ENCODE results near the gene RFFL. TPM values are rescaled to one million over a fixed set of nuclear protein-coding genes. Genes with fewer than 3 reads are reported as not detected.
"Not testable (repeated sequence)": the region's sequence is repeated elsewhere in the genome, so short reads cannot be mapped to it uniquely, and the experiment has no call there.

The RFFL gene
- total RNA-seq, 3 donors from 2014 or later: 45.2 to 69.1 (median 64.1) TPM

DNA sequence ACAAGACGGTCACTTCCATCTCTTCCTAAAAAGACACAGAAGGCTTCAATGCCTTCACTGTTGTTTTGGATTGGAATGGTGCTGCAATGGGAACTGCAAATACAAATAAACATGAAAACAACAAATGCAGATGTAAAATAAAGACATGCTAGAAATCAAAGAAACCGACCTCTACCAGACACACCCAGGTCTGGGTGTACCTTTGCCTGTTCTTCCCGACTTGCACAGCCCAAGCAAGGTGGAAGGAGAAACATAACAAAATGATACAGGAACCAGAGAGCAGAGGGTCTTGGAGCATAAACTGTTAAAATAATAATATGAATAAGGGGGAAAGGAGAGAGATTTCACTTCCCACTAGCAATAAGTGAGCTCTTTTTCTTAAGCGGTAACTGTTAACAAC, 17.3 kb downstream of the RFFL start:
- intact Hi-C loops (cut with DNase I, micrococcal nuclease): no loop called here
- H3K4me1 ChIP-seq (ENCODE audit: low read depth): peaks cover 40% of the 10 kb centered on the region

GRCh38 chr17:35045458-35045979, 18.0 kb downstream of the RFFL start:
- H3K4me1 ChIP-seq (ENCODE audit: low read depth): peaks cover 32% of the 10 kb centered on the region
- H3K36me3 ChIP-seq (ENCODE audit: low read depth); intact Hi-C loops (cut with DNase I, micrococcal nuclease); DNase-seq; H3K9me3 ChIP-seq; H3K4me3 ChIP-seq: not testable (repeated sequence)
- peak; percentile 39 for ATAC-seq

More for the DNA sequence above, 17.3 kb downstream of the RFFL start:
- H3K36me3 ChIP-seq (ENCODE audit: low read depth): peaks cover 4% of the 10 kb centered on the region
- no peaks in the 10 kb centered on the region for H3K9me3 ChIP-seq
- DNase-seq: no peak
- ATAC-seq: peak; percentile 57
- H3K4me3 ChIP-seq: no peak overlapping the region
- no peak for TF ChIP-seq CTCF (IDR thresholded peaks at IDR 0.05)

- Histone ChIP-seq H3K4me3 (no peak overlapping the region), H3K9me3 (no peaks in the 10 kb centered on the region), H3K4me1 (ENCODE audit: low read depth) (peaks cover 28% of the 10 kb centered on the region), H3K36me3 (ENCODE audit: low read depth) (peaks cover 4% of the 10 kb centered on the region)
- no peak for TF ChIP-seq CTCF (IDR thresholded peaks at IDR 0.05)
- intact Hi-C loops (cut with DNase I, micrococcal nuclease): no loop called here
- DNase-seq (no peak), ATAC-seq (no peak)
These were observed 19.3 kb downstream of the RFFL start for GRCh38 chr17:35044181-35044580.

- TF ChIP-seq CTCF (IDR thresholded peaks at IDR 0.05): no peak
- H3K4me1 ChIP-seq (ENCODE audit: low read depth): peaks cover 20% of the 10 kb centered on the region
- DNase-seq (no peak), ATAC-seq (no peak)
- no peaks in the 10 kb centered on the region for H3K36me3 ChIP-seq (ENCODE audit: low read depth)
- H3K4me3 ChIP-seq: no peak overlapping the region
- H3K9me3 ChIP-seq: no peaks in the 10 kb centered on the region
- intact Hi-C loops (cut with DNase I, micrococcal nuclease): no loop called here
These were observed 22.1 kb downstream of the RFFL start for GRCh38 chr17:35041390-35041789.

GRCh38 chr17:35038453-35038852, 25.1 kb downstream of the RFFL start:
- Histone ChIP-seq H3K36me3 (ENCODE audit: low read depth) (no peaks in the 10 kb centered on the region), H3K4me1 (ENCODE audit: low read depth) (no peaks in the 10 kb centered on the region), H3K4me3 (no peak overlapping the region), H3K9me3 (no peaks in the 10 kb centered on the region)
- ATAC-seq: no peak
- no peak for TF ChIP-seq CTCF (IDR thresholded peaks at IDR 0.05)
- no peak for DNase-seq
- intact Hi-C loops (cut with DNase I, micrococcal nuclease): no loop called here

- no peak for TF ChIP-seq CTCF (IDR thresholded peaks at IDR 0.05)
- no peaks in the 10 kb centered on the region for H3K9me3 ChIP-seq
- ATAC-seq (no peak), DNase-seq (no peak)
- H3K36me3 ChIP-seq (ENCODE audit: low read depth): no peaks in the 10 kb centered on the region
- H3K4me3 ChIP-seq: no peak overlapping the region
- intact Hi-C loops (cut with DNase I, micrococcal nuclease): no loop called here
- peaks cover 8% of the 10 kb centered on the region for H3K4me1 ChIP-seq (ENCODE audit: low read depth)
These were observed 32.7 kb downstream of the RFFL start for GRCh38 chr17:35030780-35031179.

All from mucosa of descending colon (tissue), 3 donors.